ENCODE results near the gene TMEM59L.

DNA sequence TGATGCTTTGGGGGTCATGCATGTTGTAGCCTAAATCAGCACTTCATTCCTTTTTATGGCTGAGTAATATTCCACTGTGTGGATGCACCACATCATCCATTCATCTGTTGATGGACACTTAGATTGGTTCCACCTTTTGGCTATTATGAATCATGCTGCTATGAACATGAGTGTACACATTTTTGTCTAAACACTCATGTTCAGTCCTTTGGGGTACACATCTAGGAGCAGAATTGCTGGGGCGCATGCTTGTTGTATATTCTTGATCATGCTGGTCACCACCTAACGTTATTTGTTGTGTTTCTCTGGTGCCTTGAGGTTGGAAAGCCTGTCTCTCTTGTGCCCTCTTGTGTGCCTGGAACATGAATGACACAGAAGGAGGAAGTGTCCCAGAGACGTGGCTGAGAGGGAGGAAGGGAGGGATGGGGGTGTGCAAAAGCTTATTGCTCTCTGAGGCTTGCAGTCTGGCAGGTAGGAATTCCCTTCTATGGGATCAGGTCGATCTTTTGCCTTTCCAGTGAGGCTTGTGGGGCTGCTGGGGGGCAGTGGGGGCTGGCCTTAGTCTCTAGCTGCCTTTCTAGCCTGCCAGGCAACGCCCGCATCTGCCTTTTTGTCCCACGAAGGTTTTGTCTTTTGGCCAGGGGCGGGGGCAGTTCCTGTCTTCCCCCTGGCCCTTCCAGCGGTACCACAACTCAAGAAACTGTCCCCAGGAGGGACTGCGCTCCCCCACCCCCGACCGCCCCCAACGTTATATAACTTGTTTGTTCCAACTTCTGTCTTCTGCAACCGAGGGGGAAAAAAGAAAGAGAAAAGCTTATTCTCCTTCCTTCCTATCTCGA is 31.7 kb downstream of the TMEM59L start:
- no peak for TF ChIP-seq POLR2A (IDR thresholded peaks at IDR 0.05; ENCODE audit: low read depth, low read length)
- TF ChIP-seq STAT1 (conservative IDR thresholded peaks at IDR 0.05): no peak
- TF ChIP-seq ZNF24 (IDR thresholded peaks at IDR 0.05): no peak
- TF ChIP-seq, protein P1, sequence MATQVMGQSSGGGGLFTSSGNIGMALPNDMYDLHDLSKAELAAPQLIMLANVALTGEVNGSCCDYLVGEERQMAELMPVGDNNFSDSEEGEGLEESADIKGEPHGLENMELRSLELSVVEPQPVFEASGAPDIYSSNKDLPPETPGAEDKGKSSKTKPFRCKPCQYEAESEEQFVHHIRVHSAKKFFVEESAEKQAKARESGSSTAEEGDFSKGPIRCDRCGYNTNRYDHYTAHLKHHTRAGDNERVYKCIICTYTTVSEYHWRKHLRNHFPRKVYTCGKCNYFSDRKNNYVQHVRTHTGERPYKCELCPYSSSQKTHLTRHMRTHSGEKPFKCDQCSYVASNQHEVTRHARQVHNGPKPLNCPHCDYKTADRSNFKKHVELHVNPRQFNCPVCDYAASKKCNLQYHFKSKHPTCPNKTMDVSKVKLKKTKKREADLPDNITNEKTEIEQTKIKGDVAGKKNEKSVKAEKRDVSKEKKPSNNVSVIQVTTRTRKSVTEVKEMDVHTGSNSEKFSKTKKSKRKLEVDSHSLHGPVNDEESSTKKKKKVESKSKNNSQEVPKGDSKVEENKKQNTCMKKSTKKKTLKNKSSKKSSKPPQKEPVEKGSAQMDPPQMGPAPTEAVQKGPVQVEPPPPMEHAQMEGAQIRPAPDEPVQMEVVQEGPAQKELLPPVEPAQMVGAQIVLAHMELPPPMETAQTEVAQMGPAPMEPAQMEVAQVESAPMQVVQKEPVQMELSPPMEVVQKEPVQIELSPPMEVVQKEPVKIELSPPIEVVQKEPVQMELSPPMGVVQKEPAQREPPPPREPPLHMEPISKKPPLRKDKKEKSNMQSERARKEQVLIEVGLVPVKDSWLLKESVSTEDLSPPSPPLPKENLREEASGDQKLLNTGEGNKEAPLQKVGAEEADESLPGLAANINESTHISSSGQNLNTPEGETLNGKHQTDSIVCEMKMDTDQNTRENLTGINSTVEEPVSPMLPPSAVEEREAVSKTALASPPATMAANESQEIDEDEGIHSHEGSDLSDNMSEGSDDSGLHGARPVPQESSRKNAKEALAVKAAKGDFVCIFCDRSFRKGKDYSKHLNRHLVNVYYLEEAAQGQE (IDR thresholded peaks at IDR 0.05; ENCODE audit: low read depth, low read length): no peak
- TF ChIP-seq CTCF (IDR thresholded peaks at IDR 0.05 in 2 of 3, conservative IDR thresholded peaks at IDR 0.05 in 1 of 3; ENCODE audit: control insufficient read depth in 2 of 3, extremely low read depth in 1 of 3, insufficient read depth in 1 of 3, low read depth in 3 of 3, low read length in 3 of 3): peak; percentile 17 to 26 (median 25); a peak in 4 of 6 replicates
- TF ChIP-seq NFYB (IDR thresholded peaks at IDR 0.05; ENCODE audit: insufficient read depth, low read depth, low read length): no peak
- TF ChIP-seq POLR2AphosphoS5 (IDR thresholded peaks at IDR 0.05; ENCODE audit: low read length): no peak
- no peak for TF ChIP-seq SP1 (IDR thresholded peaks at IDR 0.05; ENCODE audit: low read depth, low read length)
- no peak for TF ChIP-seq MTA2 (IDR thresholded peaks at IDR 0.05; ENCODE audit: low read depth)
- no peak for TF ChIP-seq ASH2L (IDR thresholded peaks at IDR 0.05; ENCODE audit: borderline replicate concordance, low read depth)
- TF ChIP-seq, protein P2, sequence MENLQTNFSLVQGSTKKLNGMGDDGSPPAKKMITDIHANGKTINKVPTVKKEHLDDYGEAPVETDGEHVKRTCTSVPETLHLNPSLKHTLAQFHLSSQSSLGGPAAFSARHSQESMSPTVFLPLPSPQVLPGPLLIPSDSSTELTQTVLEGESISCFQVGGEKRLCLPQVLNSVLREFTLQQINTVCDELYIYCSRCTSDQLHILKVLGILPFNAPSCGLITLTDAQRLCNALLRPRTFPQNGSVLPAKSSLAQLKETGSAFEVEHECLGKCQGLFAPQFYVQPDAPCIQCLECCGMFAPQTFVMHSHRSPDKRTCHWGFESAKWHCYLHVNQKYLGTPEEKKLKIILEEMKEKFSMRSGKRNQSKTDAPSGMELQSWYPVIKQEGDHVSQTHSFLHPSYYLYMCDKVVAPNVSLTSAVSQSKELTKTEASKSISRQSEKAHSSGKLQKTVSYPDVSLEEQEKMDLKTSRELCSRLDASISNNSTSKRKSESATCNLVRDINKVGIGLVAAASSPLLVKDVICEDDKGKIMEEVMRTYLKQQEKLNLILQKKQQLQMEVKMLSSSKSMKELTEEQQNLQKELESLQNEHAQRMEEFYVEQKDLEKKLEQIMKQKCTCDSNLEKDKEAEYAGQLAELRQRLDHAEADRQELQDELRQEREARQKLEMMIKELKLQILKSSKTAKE (IDR thresholded peaks at IDR 0.05; ENCODE audit: low read depth, poor library complexity, severe bottlenecking): no peak
